Natural killer cell (primary cell): ENCODE data around the gene ZNF205. TPM values are rescaled to one million over a fixed set of nuclear protein-coding genes. Genes with fewer than 3 reads are reported as not detected.
A peak's percentile ranks its signal among the peaks of the same experiment; 100 is the strongest.

ENCODE experiments used
- ATAC-seq, 3 donors: fragments of 150-1000 bp in 2 of 3; fragments of 200-7000 bp in 1 of 3; cut with Tn5 transposase; 1 replicate in 1 of 3; 2 replicates in 2 of 3; pipeline ENCODE4 v1.10.0; 2021; ENCODE audit warnings: mild to moderate bottlenecking in 2 of 3, moderate library complexity in 2 of 3
- DNase-seq, 2 donors: peaks; one replicate each; pipeline versions ENCODE4 v3.0.0 to v3.0.0-alpha.2; 2013 to 2021; ENCODE audit warnings: mixed read lengths in 1 of 2
- H3K27ac ChIP-seq: one replicate; pipeline ENCODE4 v1.5.1; 2013; ENCODE audit warnings: mild to moderate bottlenecking, low read length
- H3K27me3 ChIP-seq: one replicate; pipeline ENCODE4 v1.6.1; 2013; ENCODE audit warnings: low read length; ENCODE audit not compliant: control insufficient read depth, insufficient read depth
- H3K36me3 ChIP-seq: one replicate; pipeline ENCODE4 v1.6.1; 2013; ENCODE audit warnings: low read length; ENCODE audit not compliant: control insufficient read depth, insufficient read depth
- H3K4me1 ChIP-seq: one replicate; pipeline ENCODE4 v1.6.1; 2013; ENCODE audit warnings: low read length; ENCODE audit not compliant: control insufficient read depth, insufficient read depth
- H3K4me3 ChIP-seq: one replicate; pipeline ENCODE4 v1.5.1; 2013; ENCODE audit warnings: low read length
- H3K9me3 ChIP-seq: one replicate; pipeline ENCODE4 v1.6.1; 2013; ENCODE audit warnings: low read length; ENCODE audit not compliant: control insufficient read depth, insufficient read depth
- H3K27ac Mint-ChIP-seq, 2 donors: one replicate each; pipeline ENCODE4 v1.8.0; 2022; ENCODE audit warnings: mild to moderate bottlenecking in 2 of 2, mixed read lengths in 2 of 2, moderate library complexity in 1 of 2
- H3K27me3 Mint-ChIP-seq, 2 donors: one replicate each; pipeline ENCODE4 v1.8.0; 2022; ENCODE audit warnings: low read depth in 2 of 2, mixed read lengths in 2 of 2
- H3K36me3 Mint-ChIP-seq: one replicate; pipeline ENCODE4 v1.8.0; 2022; ENCODE audit warnings: mixed read lengths
- H3K4me1 Mint-ChIP-seq, 2 donors: one replicate each; pipeline ENCODE4 v1.8.0; 2022; ENCODE audit warnings: mixed read lengths in 2 of 2
- H3K4me3 Mint-ChIP-seq: one replicate; pipeline ENCODE4 v1.8.0; 2022; ENCODE audit warnings: mild to moderate bottlenecking, moderate library complexity, mixed read lengths
- H3K9me3 Mint-ChIP-seq, 2 donors: one replicate each; pipeline ENCODE4 v1.8.0; 2022; ENCODE audit warnings: mixed read lengths in 2 of 2
- whole genome bisulfite sequencing: methylation state at CpG from one replicate; pipeline ENCODE4 v1.1.7; 2013; ENCODE audit warnings: missing lambda C conversion rate; ENCODE audit not compliant: insufficient coverage; 5-methylcytosine and 5-hydroxymethylcytosine counted together
- intact Hi-C: fragments of 100-400 bp; cut with micrococcal nuclease; formaldehyde crosslinking; loops from one replicate; pipeline ENCODE4 v1.14.2; 2022
- total RNA-seq, 4 donors: library from RNA; stranded (reverse); fragments of 120-200 nt in 1 of 4; gene quantifications; one replicate each; pipeline versions ENCODE4 v1.2.3 to v1.2.4, GENCODE V29; 2013 to 2022
- TF ChIP-seq, protein P1 (sequence below): fragments of 200-600 bp; IDR thresholded peaks from one replicate; pipeline ENCODE4 v1.8.0; 2022; ENCODE audit warnings: antibody characterized with exemption

ZNF205 gene
- total RNA-seq, 3 donors from 2014 or later (not counting 1 experiment from before 2014, with no cell fraction given) = 0.16 TPM; not detected in 2

DNA sequence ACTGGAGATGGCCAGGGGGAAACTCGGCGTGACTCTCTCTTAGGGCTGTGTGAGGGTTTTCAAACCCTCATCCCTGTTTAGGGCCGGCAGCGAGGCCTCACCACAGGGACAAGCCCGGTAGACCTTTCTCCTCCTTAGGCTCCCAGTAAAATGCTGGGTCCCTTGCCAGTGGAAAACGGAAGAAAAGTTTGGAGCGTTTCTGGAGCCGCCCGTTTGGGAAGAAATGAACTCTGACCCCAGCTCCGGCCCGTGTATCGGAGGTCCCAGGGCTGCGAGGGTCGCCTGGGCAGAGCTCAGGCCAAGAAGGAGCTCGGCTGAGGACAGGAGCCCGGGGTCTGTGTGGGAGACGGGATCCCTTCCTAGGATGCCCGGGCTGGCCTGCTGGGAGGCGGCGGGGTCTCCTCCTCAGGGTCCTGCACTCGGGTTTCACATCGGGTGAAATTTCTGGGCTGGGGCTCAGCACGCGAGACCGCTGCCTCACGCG lies 45.7 kb downstream of the ZNF205 start:
- no peaks in the 10 kb centered on the region for H3K27me3 Mint-ChIP-seq
- H3K9me3 ChIP-seq = peaks cover 4% of the 10 kb centered on the region
- peak overlapping the region; percentile 46 for H3K4me3 ChIP-seq
- H3K36me3 ChIP-seq = no peaks in the 10 kb centered on the region
- H3K36me3 Mint-ChIP-seq = no peaks in the 10 kb centered on the region
- DNase-seq (no peak), ATAC-seq (peak in 2 of 3 donors; percentile 3)
- peak overlapping the region; percentile 77 for H3K27ac ChIP-seq
- H3K4me1 Mint-ChIP-seq = peaks cover 24 to 32% of the 10 kb centered on the region in 2 donors
- H3K4me1 ChIP-seq = peaks cover 28% of the 10 kb centered on the region
- under 1% methylated on average over 27 of the region's 27 CpGs for WGBS
- H3K4me3 Mint-ChIP-seq = peak overlapping the region; percentile 93
- H3K27me3 ChIP-seq = no peaks in the 10 kb centered on the region
- TF ChIP-seq, protein P1, sequence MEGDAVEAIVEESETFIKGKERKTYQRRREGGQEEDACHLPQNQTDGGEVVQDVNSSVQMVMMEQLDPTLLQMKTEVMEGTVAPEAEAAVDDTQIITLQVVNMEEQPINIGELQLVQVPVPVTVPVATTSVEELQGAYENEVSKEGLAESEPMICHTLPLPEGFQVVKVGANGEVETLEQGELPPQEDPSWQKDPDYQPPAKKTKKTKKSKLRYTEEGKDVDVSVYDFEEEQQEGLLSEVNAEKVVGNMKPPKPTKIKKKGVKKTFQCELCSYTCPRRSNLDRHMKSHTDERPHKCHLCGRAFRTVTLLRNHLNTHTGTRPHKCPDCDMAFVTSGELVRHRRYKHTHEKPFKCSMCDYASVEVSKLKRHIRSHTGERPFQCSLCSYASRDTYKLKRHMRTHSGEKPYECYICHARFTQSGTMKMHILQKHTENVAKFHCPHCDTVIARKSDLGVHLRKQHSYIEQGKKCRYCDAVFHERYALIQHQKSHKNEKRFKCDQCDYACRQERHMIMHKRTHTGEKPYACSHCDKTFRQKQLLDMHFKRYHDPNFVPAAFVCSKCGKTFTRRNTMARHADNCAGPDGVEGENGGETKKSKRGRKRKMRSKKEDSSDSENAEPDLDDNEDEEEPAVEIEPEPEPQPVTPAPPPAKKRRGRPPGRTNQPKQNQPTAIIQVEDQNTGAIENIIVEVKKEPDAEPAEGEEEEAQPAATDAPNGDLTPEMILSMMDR = no peak
- intact Hi-C loops = loop anchor here (1.0 to 5.0 kb wide), 2 partner anchors 8 to 36 kb away; no protein-coding TSS in a partner anchor
- peak overlapping the region; percentile 97 for H3K27ac Mint-ChIP-seq
- H3K9me3 Mint-ChIP-seq = peaks cover 0 to 3% of the 10 kb centered on the region in 2 donors

DNA sequence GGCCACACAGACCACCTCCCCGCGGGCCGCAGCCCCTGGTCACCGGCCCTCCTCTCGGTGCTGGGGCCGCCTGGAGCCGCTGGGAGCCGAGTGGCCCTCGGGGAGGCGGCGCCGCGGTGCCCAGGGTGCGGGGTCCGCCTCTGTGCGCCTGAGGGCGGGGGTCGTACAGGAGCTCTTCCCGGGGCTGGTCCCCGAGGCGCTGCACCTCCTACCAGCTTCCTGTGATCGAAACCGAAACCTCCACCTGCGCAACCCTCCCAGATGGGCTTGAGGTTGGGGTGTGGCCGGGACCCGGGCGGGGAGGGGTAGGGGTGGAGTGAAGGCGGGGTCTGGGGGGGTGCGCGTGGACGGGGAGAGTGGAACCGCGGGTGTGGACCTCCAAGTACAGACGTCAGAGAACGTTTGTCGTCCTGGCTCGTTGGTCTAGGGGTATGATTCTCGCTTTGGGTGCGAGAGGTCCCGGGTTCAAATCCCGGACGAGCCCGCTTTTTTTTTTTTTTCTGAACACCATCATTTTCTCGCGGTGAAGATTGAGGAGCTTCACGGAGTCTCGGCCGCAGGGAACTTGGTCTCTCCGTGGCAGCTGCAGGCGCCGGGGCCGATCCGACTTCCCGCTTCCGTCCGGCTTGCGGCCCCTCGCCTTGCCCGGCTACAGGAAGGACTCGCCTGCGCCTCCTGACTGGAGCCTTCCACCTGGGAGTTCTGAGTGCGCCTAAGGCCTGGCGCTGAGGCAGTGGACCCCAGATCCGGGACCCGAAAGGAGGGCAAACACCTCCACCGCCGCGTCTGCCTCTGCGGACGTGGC lies 46.3 kb downstream of the ZNF205 start:
- TF ChIP-seq, protein P1 = no peak
- under 1% methylated on average over 70 of the region's 70 CpGs for WGBS

DNA sequence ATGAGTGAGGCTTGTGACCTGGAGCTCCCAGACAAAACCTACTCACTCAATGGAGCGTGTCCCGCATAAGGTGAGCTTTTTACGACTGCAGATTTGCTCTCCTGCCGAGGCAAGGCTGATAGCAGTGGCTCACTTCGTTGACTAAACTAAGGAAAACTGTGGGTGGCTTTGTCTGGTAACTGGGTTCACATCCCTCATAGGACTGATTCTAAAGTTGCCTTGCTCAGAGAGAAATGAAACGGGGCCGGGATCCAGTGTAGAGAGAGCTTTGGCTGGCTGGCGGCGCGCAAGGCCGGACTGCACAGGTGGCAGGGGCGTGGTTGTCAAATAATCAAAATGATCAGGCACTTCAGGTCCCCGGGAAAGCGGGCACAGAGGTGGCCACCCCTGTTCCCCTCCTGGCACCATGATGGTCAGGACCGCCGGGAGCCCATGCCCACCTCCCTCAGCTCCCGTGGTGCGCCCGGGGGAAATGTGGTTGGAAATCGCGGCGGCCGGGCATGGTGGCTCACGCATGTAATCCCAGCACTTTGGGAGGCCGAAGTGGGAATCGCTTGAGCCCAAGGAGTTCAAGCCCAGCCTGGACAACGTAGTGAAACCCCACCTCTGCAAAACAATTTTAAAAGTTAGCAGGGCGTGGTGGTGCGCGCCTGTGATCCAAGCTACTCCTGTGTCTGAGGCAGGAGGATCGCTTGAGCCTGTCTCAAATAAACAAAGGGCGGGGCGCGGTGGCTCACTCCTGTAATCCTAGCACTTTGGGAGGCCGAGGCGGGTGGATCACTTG lies 49.0 kb downstream of the ZNF205 start:
- ATAC-seq = no peak
- intact Hi-C loops = no loop called here

More for the DNA sequence above, 46.3 kb downstream of the ZNF205 start:
- Histone ChIP-seq H3K36me3 (no peaks in the 10 kb centered on the region), H3K27ac (peak overlapping the region; percentile 77), H3K27me3 (no peaks in the 10 kb centered on the region), H3K9me3 (peaks cover 4% of the 10 kb centered on the region), H3K4me1 (peaks cover 28% of the 10 kb centered on the region), H3K4me3 (peak overlapping the region; percentile 46)
- H3K4me3 Mint-ChIP-seq = peak overlapping the region; percentile 99
- H3K9me3 Mint-ChIP-seq = peaks cover 0 to 3% of the 10 kb centered on the region in 2 donors
- H3K27ac Mint-ChIP-seq = peak overlapping the region; percentile 97
- intact Hi-C loops = loop anchor here (1.0 to 5.0 kb wide), 2 partner anchors 8 to 36 kb away; no protein-coding TSS in a partner anchor
- peak; percentile 69 to 88 (median 71) for ATAC-seq
- H3K4me1 Mint-ChIP-seq = peaks cover 24 to 35% of the 10 kb centered on the region in 2 donors
- no peaks in the 10 kb centered on the region for H3K36me3 Mint-ChIP-seq
- DNase-seq = peak; percentile 76 to 97
- H3K27me3 Mint-ChIP-seq = no peaks in the 10 kb centered on the region

More for the DNA sequence above, 49.0 kb downstream of the ZNF205 start:
- Histone ChIP-seq H3K27ac (no peak overlapping the region), H3K9me3 (no peaks in the 10 kb centered on the region), H3K4me3 (no peak overlapping the region), H3K4me1 (peaks cover 36% of the 10 kb centered on the region), H3K27me3 (no peaks in the 10 kb centered on the region), H3K36me3 (no peaks in the 10 kb centered on the region)
- Mint-ChIP-seq H3K4me1 (peaks cover 32 to 43% of the 10 kb centered on the region in 2 donors), H3K9me3 (no peaks in the 10 kb centered on the region), H3K36me3 (no peaks in the 10 kb centered on the region), H3K27ac (no peak overlapping the region), H3K4me3 (no peak overlapping the region), H3K27me3 (no peaks in the 10 kb centered on the region)
- no peak for DNase-seq
- WGBS = 93% methylated on average over 36 of the region's 36 CpGs
- TF ChIP-seq, protein P1 = no peak
